GM12878 (cell line): ENCODE data around the gene COL13A1. TPM values are rescaled to one million over a fixed set of nuclear protein-coding genes. Genes with fewer than 3 reads are reported as not detected.

Experiments used
- BACH1 ChIP-seq: fragments of 450-650 bp; IDR thresholded peaks from 2 replicates; pipeline ENCODE4 v1.6.1; 2017; ENCODE audit warnings: mild to moderate bottlenecking, borderline replicate concordance
- BMI1 ChIP-seq: fragments of 450-650 bp; IDR thresholded peaks from 2 replicates; pipeline ENCODE4 v1.6.1; 2016; ENCODE audit warnings: mild to moderate bottlenecking, moderate library complexity, borderline replicate concordance
- CHD2 ChIP-seq: IDR thresholded peaks from 2 replicates; pipeline ENCODE4 v1.6.1; 2011; ENCODE audit warnings: low read depth, low read length, improper control_type of control experiment, borderline replicate concordance
- IRF4 ChIP-seq: IDR thresholded peaks from 2 replicates; pipeline ENCODE4 v1.6.1; 2011; ENCODE audit warnings: low read depth, low read length
- SREBF1 ChIP-seq: IDR thresholded peaks from 2 replicates; pipeline ENCODE4 v1.6.1; 2012; ENCODE audit warnings: mild to moderate bottlenecking, low read length
- TCF12 ChIP-seq: IDR thresholded peaks from 2 replicates; pipeline ENCODE4 v1.6.1; 2011; ENCODE audit warnings: low read depth, mild to moderate bottlenecking, low read length
- polyA plus RNA-seq, 11 experiments: library from polyadenylated mRNA; depleted of rRNA in 4 of 11; unstranded in 6 of 11; stranded (reverse) in 5 of 11; fragments of >200 nt; fragmentation: Nextera tagmentation in 4 of 11; fragmentation: Illumina TruSeq in 1 of 11; extraction: Ambion mirVana in 4 of 11; extraction: Trizol in 1 of 11; gene quantifications; 1 replicate in 1 of 11; 2 replicates in 10 of 11; pipeline versions ENCODE4 v1.2.1 to v1.2.3, GENCODE V29; 2011 to 2016; ENCODE audit warnings: inconsistent platforms in 2 of 11, missing spikeins in 2 of 11, low read depth in 1 of 11
- total RNA-seq, 4 experiments: library from RNA; depleted of rRNA in 3 of 4; stranded (reverse); fragments of >200 nt in 3 of 4; fragmentation: Illumina TruSeq in 1 of 4; extraction: Trizol in 1 of 4; gene quantifications; 2 replicates each; pipeline versions ENCODE4 v1.2.1 to v1.2.3, GENCODE V29; 2013 to 2021
- TF ChIP-seq, protein P1 (sequence below): fragments of 150-350 bp; IDR thresholded peaks from 2 replicates; pipeline ENCODE4 v1.6.1; 2016; ENCODE audit warnings: low read depth, low read length
- TF ChIP-seq, protein P2 (sequence below): fragments of 450-650 bp; formaldehyde crosslinking; IDR thresholded peaks from 2 replicates; pipeline ENCODE4 v1.4.0; 2020; ENCODE audit warnings: mild to moderate bottlenecking, moderate library complexity

COL13A1 gene
- total and polyA plus RNA-seq, 10 of the 15 experiments (the other 5 are each of a cell fraction or from before 2014, with no cell fraction given): 0.03 to 0.15 (median 0.05) TPM; not detected in 7

DNA sequence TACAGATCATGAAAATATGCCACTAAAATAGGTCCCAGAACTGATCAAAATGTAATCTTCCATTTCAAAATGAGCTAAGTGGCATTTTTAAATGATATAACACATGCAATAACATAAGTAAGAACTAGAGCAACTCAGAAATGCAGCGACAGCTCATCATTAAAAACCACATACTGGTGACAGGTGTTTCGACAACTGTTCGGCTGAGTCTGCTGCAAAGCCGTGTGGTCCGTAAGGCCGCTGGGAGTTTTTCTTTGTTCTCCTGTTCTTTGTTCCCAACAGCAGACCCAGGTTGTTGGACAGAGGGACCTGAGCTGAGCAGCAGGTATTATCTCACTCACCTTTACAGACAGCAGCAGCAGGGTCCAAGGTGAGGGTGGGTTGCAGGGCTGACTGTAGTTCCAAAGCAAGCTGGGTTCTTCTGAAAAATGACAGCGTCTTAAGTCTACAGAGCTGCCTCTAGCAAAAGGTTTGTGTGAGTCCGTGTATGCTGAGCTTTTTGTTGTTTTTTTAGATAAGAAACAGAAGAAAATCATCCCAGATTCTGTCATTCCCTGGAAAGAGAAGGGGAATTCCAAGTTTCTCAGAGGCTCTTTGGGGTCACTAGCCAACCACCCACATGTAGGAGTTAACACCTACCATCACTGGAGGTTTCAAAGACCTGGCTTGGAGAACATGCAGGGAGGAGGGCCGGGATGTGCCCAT is 205.6 kb downstream of the COL13A1 start (continued):
- TF ChIP-seq, protein P1, sequence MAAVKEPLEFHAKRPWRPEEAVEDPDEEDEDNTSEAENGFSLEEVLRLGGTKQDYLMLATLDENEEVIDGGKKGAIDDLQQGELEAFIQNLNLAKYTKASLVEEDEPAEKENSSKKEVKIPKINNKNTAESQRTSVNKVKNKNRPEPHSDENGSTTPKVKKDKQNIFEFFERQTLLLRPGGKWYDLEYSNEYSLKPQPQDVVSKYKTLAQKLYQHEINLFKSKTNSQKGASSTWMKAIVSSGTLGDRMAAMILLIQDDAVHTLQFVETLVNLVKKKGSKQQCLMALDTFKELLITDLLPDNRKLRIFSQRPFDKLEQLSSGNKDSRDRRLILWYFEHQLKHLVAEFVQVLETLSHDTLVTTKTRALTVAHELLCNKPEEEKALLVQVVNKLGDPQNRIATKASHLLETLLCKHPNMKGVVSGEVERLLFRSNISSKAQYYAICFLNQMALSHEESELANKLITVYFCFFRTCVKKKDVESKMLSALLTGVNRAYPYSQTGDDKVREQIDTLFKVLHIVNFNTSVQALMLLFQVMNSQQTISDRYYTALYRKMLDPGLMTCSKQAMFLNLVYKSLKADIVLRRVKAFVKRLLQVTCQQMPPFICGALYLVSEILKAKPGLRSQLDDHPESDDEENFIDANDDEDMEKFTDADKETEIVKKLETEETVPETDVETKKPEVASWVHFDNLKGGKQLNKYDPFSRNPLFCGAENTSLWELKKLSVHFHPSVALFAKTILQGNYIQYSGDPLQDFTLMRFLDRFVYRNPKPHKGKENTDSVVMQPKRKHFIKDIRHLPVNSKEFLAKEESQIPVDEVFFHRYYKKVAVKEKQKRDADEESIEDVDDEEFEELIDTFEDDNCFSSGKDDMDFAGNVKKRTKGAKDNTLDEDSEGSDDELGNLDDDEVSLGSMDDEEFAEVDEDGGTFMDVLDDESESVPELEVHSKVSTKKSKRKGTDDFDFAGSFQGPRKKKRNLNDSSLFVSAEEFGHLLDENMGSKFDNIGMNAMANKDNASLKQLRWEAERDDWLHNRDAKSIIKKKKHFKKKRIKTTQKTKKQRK: no peak
- TF ChIP-seq, protein P2, sequence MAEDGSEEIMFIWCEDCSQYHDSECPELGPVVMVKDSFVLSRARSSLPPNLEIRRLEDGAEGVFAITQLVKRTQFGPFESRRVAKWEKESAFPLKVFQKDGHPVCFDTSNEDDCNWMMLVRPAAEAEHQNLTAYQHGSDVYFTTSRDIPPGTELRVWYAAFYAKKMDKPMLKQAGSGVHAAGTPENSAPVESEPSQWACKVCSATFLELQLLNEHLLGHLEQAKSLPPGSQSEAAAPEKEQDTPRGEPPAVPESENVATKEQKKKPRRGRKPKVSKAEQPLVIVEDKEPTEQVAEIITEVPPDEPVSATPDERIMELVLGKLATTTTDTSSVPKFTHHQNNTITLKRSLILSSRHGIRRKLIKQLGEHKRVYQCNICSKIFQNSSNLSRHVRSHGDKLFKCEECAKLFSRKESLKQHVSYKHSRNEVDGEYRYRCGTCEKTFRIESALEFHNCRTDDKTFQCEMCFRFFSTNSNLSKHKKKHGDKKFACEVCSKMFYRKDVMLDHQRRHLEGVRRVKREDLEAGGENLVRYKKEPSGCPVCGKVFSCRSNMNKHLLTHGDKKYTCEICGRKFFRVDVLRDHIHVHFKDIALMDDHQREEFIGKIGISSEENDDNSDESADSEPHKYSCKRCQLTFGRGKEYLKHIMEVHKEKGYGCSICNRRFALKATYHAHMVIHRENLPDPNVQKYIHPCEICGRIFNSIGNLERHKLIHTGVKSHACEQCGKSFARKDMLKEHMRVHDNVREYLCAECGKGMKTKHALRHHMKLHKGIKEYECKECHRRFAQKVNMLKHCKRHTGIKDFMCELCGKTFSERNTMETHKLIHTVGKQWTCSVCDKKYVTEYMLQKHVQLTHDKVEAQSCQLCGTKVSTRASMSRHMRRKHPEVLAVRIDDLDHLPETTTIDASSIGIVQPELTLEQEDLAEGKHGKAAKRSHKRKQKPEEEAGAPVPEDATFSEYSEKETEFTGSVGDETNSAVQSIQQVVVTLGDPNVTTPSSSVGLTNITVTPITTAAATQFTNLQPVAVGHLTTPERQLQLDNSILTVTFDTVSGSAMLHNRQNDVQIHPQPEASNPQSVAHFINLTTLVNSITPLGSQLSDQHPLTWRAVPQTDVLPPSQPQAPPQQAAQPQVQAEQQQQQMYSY (CRISPR knock-in tag): no peak
- no peak for TF ChIP-seq TCF12
- no peak for TF ChIP-seq BACH1
- no peak for TF ChIP-seq SREBF1
- no peak for TF ChIP-seq CHD2
- no peak for TF ChIP-seq BMI1
- no peak for TF ChIP-seq IRF4

Other genes starting within 250 kb of the COL13A1 start
- not detected in 2 replicates for gene NEUROG3, start 228.5 kb upstream of the COL13A1 start, total RNA-seq (2014; rRNA removed)
- gene NEUROG3, start 228.5 kb upstream of the COL13A1 start, total RNA-seq (2014; rRNA removed; fragmentation: Illumina TruSeq; extraction: Trizol): not detected in 2 replicates
- gene NEUROG3, start 228.5 kb upstream of the COL13A1 start, total RNA-seq (2021): not detected in 2 replicates
- gene NEUROG3, start 228.5 kb upstream of the COL13A1 start, polyA plus RNA-seq (2011; rRNA removed): not detected in 2 replicates
- gene NEUROG3, start 228.5 kb upstream of the COL13A1 start, polyA plus RNA-seq (2014; fragmentation: Illumina TruSeq; extraction: Trizol): not detected in 2 replicates
- gene NEUROG3, start 228.5 kb upstream of the COL13A1 start, polyA plus RNA-seq (2014; fragmentation: Nextera tagmentation; extraction: Ambion mirVana): not detected
- not detected in 2 replicates for gene NEUROG3, start 228.5 kb upstream of the COL13A1 start, polyA plus RNA-seq (2014; rRNA removed)
- not detected for gene NEUROG3, start 228.5 kb upstream of the COL13A1 start, polyA plus RNA-seq (2016; fragmentation: Nextera tagmentation; extraction: Ambion mirVana)
- gene FAM241B, start 171.7 kb upstream of the COL13A1 start, total RNA-seq (2014; rRNA removed): 0.11 TPM in 1 of 2 replicates, not detected in the other
- 0.13 TPM in 1 of 2 replicates, not detected in the other for gene FAM241B, start 171.7 kb upstream of the COL13A1 start, total RNA-seq (2014; rRNA removed; fragmentation: Illumina TruSeq; extraction: Trizol)
- gene FAM241B, start 171.7 kb upstream of the COL13A1 start, total RNA-seq (2021): 0.37 and 0.62 TPM in 2 replicates
- gene FAM241B, start 171.7 kb upstream of the COL13A1 start, polyA plus RNA-seq (2011; rRNA removed): 0.72 and 0.99 TPM in 2 replicates
- gene FAM241B, start 171.7 kb upstream of the COL13A1 start, polyA plus RNA-seq (2014; fragmentation: Illumina TruSeq; extraction: Trizol): 0.15 TPM in 1 of 2 replicates, not detected in the other
- under 1 TPM; 0.09 to 0.18 TPM for gene FAM241B, start 171.7 kb upstream of the COL13A1 start, polyA plus RNA-seq (2014; fragmentation: Nextera tagmentation; extraction: Ambion mirVana)
- 0.31 and 0.43 TPM in 2 replicates for gene FAM241B, start 171.7 kb upstream of the COL13A1 start, polyA plus RNA-seq (2014; rRNA removed)
- under 1 TPM; 0.30 to 0.31 TPM for gene FAM241B, start 171.7 kb upstream of the COL13A1 start, polyA plus RNA-seq (2016; fragmentation: Nextera tagmentation; extraction: Ambion mirVana)